Hematopoietic multipotent progenitor cell treated with erythropoietin and hydrocortisone succinate and interleukin-3 and kit ligand, for 6 days (in vitro differentiated cells): Measurements from ENCODE around the gene FIBCD1.

Source experiments
- DNase-seq: peaks from one replicate; pipeline ENCODE4 v3.0.0-alpha.2; 2015

FIBCD1 gene

DNA sequence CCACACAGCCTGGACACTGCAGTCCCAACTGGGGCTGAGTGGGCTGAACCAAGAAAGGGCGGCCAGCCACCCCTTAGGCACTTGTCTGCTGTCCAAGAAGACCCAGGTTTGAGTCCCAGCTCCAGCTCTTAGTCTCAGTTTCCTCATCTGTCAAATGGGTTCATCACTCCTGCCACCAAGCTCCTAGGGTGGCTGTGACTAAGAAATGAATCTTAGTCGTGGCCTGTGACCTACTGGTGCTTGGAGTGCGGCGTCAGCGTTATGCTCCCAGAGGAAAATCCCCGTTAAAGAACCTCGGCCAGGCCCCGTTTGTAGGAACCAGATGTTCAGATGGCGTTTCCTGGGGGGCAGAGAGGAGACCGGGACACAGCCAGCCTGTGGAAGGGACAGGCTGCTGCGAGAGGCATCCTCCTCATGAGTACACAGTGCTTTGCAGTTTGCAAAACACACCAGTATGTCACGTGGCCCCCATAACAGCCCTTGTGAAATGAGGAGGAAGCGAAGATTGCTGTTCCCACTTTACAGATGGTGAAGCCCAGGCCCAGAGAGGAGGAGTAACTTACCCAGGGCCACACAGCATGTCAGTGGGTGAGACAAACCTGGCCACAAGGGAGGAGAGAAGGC, 3.3 kb downstream of the FIBCD1 start:
- DNase-seq, result no peak

GRCh38 chr9:130934702-130935647, 4.1 kb downstream of the FIBCD1 start:
- DNase-seq, result no peak

DNA sequence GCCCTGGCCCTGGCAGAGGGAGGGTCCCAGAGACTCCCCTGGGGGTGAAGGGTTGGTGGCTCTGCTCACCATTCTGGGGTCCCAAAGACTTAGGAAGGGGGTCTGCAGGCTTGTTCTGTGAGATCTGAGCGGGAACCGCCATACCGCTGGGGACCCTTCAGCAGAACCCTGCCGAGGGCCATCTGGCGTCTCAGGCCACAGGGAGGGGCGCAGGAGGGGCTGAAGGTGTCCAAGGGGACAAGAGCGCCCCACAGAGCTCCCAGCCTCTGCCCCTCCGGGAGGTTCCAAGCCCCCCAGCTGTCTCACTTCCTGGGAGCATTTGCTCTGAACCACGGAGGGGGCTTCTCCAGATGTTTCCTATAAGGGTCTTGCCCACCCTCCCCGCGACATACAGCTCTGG, 4.8 kb downstream of the FIBCD1 start:
- no peak for DNase-seq

GRCh38 chr9:130933114-130934046, 5.7 kb downstream of the FIBCD1 start:
- no peak for DNase-seq

DNA sequence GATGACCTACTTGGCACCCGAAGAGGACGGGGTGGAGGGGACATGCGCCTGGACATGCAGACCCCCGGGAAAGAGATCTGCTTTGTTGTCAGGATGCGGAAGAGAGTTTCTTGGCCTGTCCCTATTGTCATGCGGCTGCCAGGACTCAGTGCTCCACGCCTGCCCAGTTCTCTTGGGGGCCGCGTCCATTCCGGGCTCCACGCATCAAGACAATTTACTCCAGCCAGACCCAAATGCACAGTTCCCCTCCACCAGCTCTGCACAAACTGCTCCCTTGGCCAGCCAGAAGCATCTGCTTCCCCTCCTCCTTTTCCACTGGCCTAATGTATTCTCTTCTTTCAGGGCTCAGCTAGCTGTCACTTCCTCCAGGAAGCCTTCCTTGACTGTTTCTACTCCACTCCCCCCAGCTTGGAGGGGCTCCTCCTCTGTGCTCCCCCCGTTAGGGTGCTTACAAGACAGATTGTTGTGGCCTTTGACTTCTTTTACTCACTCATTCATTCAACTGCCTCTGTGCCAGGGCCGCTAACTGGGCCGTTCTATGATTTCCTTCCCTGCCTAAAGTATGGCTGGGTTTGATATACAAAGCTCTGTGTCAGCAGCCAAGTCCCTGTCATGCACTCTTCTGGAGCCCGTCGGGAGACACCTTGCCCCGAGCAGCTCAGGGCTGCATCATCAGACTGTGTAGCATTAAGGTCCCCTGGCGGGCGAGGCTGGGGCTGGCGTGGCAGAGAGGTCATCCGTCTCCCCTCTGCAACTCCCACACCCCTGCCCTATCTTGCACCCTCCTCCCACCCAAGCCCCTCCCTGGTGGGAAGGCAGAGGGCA, 6.6 kb downstream of the FIBCD1 start:
- DNase-seq, result peak; percentile 21

DNA sequence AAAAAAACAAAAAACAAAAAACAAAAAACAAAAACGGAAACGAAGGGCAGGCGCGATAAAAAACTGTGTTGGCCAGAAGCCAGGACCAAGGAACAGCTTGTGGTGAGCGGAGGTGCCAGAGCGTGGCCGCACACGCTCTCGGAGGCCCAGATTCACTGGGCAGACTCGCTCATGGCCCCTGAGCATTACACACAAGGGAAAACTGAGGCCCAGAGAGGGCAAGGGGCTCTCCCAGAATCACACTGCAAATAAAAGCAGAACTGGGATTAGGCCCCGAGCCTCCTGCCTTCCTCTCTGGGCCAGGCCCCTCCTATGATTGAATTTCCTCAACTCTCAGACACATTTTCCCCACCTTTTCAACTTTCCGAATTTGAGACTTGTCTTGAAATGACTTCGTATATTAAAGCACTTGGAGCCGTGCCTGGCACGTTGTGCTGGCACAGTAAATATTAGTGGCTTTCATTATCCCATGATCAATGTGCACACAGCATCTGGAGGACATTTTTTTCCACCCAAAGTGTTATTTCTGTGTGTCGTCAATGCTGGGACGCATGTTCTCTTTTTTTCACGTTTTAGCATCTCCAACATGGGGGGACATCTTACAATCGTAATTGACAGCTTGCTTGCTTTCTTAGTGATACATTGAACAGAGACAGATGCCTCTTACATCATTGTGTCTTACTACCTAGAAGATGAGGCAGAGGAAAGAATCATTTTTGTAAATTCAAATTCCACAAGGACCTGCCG, 7.4 kb downstream of the FIBCD1 start:
- DNase-seq, result no peak

- no peak for DNase-seq
Measured at GRCh38 chr9:130930804-130931349, 8.2 kb downstream of the FIBCD1 start.

DNA sequence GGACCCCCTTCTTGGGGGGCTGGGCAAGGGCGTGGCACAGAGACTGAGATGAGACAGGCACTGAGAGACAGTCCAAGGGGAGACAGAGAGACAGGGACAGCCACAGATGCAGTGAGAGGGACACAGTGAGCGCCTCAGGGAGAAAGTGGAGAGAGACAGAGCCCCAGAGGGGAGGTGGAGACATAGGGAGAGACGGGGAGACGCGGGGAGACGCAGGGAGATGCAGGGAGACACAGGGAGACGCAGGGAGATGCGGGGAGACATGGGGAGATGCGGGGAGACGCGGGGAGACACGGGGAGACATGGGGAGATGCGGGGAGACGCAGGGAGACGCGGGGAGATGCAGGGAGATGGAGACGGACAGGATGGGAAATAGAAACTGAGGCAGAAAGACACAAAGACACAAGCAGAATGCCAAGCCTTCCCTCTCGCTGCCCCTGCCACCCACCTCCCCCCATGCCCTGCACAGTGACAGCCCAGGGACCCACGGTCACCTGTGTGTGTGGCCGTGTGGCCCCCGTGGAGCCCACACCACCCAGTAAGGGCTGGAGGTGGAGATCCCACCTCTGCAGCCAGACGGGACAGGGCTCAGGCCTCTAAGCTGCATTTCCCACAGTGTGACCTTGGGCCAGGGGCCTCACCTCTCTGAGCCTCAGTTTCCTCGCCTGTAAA, 8.8 kb downstream of the FIBCD1 start:
- DNase-seq, result no peak

- no peak for DNase-seq
Measured at GRCh38 chr9:130929571-130930038, 9.4 kb downstream of the FIBCD1 start.

GRCh38 chr9:130927995-130928900, 10.8 kb downstream of the FIBCD1 start:
- no peak for DNase-seq

- no peak for DNase-seq
Measured at GRCh38 chr9:130927338-130927737, 11.7 kb downstream of the FIBCD1 start.

DNA sequence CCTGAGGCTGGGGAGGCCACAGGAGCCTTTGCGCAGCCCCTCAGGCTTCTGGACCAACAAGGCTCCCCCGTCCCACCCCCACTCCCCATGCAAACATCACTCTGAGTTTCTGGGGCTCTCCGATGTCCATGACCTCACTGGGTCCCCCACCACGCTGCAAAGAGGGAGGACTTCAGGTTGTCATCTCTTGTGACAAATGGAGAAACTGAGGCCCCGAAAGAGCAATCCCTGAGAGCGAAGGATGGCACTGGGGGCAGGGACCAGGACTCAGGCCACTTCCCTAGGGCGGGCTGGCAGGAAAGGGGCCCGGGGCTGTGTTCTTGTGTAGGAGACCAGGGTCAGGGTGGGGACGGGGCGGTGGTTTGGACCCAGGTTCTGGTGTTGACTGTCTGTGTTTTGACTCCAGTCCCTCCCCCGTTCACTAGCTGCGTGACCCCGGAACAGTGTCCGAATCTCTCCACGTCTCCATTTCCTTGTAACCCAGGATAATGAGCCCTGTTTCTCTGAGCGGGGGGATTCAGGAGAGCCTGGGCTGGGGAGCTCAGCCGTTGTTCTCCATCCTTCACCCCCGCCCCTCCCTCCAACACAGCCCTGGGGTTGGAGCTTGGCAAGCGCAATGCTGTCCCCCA, 13.9 kb downstream of the FIBCD1 start:
- DNase-seq, result no peak

GRCh38 chr9:130924448-130924788, 14.6 kb downstream of the FIBCD1 start:
- DNase-seq, result no peak

GRCh38 chr9:130923611-130924447, 15.2 kb downstream of the FIBCD1 start:
- no peak for DNase-seq

DNA sequence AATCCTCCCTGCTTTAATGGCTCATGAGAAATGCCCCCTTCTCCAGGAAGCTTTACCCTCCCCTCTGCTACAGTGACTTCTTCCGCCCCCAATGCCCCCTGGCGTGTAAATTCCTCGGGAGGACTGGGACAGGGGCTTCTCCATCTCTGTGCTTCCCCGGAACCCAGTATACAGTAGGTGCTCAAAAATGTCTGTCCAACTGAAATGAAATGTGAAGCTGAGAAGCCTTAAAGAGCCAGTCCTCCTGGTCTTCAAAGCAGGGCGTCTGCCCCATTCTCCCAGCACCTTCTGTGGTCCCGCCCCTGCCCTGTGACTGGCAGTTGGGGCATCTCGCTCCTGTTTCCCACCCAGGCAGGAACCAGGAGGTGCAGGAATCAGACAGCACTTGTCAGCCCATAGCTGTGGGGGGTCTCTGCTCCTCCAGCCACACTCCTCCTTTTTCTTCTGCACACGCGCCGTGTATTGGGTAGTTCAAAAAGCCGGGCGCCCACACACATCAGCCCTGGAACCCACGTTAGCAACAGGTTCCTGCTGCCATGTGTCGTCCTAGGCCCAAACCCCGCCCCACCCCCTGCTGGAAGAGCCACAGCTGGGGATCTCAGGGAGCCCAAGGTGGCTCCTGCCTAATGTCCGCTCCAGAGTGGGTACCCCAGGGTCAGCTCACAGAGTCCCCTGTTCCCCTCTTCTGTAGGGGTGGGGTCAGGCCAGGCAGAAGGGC, 16.0 kb downstream of the FIBCD1 start:
- no peak for DNase-seq

GRCh38 chr9:130921989-130922892, 16.8 kb downstream of the FIBCD1 start:
- no peak for DNase-seq
